ENCODE measurements around the gene ANKS3.

- TF ChIP-seq, protein P1, sequence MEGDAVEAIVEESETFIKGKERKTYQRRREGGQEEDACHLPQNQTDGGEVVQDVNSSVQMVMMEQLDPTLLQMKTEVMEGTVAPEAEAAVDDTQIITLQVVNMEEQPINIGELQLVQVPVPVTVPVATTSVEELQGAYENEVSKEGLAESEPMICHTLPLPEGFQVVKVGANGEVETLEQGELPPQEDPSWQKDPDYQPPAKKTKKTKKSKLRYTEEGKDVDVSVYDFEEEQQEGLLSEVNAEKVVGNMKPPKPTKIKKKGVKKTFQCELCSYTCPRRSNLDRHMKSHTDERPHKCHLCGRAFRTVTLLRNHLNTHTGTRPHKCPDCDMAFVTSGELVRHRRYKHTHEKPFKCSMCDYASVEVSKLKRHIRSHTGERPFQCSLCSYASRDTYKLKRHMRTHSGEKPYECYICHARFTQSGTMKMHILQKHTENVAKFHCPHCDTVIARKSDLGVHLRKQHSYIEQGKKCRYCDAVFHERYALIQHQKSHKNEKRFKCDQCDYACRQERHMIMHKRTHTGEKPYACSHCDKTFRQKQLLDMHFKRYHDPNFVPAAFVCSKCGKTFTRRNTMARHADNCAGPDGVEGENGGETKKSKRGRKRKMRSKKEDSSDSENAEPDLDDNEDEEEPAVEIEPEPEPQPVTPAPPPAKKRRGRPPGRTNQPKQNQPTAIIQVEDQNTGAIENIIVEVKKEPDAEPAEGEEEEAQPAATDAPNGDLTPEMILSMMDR (conservative IDR thresholded peaks at IDR 0.05; ENCODE audit: low read depth in 2 of 2) = no peak
- TF ChIP-seq POLR2AphosphoS5 (IDR thresholded peaks at IDR 0.05; ENCODE audit: low read depth) (no peak), REST (IDR thresholded peaks at IDR 0.05; ENCODE audit: unreplicated experiment) (no peak), EZH2 (IDR thresholded peaks at IDR 0.05; ENCODE audit: low read depth, unreplicated experiment) (no peak), EZH2phosphoT487 (IDR thresholded peaks at IDR 0.05; ENCODE audit: unreplicated experiment) (no peak), CREB1 (CRISPR knock-in tag; IDR thresholded peaks at IDR 0.05; ENCODE audit: low read depth) (no peak), ETS1 (IDR thresholded peaks at IDR 0.05) (no peak), JUNB (IDR thresholded peaks at IDR 0.05; ENCODE audit: unreplicated experiment) (no peak)
Measured at GRCh38 chr16:4693956-4694641, 40.0 kb downstream of the ANKS3 start.
